Stimulated activated CD4-positive, alpha-beta T cell treated with anti-CD3 and anti-CD28 coated beads, Interleukin-4, amount 100 ng/mL, for 1 hour (primary cell): ENCODE results near the gene ATP6V1G3.

Experiments used
- DNase-seq: peaks from one replicate; pipeline ENCODE4 v3.0.0-alpha.2; 2020

Gene ATP6V1G3

DNA sequence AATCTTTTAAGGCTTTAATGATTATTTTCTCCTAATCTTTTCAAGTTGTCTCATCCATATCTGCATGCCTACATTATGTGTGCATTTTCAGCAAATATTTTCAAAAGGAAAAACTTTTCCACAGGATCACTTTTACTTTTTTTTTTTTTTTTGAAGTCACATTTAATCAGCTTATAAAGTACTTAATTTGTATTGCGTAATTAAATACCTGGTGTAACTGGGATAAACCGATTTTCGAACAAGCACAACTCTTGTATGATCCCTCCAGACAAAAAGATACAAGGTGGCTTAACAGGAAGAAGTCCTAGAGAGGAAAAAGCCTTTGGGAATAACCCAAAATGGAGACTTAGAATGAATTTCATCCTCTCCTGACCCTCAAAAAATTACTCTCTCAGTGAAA is 1.3 kb upstream of the ATP6V1G3 start:
- no peak for DNase-seq

DNA sequence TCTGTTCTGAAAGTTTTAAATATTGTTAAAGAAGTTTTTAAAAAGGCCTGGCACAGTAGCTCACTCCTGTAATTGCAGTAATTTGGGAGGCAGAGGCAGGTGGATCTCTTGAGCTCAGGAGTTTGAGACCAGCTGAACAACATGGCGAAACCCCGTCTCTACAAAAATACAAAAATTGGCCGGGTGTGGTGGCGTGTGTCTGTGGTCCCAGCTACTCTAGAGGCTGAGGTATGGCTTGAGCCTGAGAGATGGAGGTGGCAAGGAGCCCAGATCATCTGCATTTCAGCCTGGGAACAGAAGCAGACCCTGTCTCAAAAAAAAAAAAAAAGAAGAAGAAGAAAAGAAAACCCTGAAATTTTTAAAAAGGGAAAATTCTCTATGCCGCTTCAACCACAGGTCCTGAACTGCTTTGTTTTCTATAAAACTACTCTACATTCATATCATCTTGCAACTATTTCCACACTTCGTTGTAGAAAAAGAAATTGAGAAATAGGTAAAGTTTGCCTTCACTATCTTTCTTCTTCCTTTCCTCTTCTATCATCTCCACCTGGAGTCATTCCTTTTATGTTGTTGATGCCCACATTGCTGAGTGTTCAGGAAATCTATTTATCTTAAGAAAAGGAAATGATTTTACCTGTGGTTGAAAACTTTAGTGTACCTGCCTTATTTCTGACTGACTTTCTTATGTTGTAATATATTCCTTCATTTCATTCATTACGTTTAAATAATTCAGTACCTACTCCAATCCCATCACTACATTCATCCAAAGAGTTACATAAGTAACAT is 1.7 kb downstream of the ATP6V1G3 start:
- DNase-seq, result no peak

- no peak for DNase-seq
These were observed 4.8 kb downstream of the ATP6V1G3 start for GRCh38 chr1:198535631-198536030.

DNA sequence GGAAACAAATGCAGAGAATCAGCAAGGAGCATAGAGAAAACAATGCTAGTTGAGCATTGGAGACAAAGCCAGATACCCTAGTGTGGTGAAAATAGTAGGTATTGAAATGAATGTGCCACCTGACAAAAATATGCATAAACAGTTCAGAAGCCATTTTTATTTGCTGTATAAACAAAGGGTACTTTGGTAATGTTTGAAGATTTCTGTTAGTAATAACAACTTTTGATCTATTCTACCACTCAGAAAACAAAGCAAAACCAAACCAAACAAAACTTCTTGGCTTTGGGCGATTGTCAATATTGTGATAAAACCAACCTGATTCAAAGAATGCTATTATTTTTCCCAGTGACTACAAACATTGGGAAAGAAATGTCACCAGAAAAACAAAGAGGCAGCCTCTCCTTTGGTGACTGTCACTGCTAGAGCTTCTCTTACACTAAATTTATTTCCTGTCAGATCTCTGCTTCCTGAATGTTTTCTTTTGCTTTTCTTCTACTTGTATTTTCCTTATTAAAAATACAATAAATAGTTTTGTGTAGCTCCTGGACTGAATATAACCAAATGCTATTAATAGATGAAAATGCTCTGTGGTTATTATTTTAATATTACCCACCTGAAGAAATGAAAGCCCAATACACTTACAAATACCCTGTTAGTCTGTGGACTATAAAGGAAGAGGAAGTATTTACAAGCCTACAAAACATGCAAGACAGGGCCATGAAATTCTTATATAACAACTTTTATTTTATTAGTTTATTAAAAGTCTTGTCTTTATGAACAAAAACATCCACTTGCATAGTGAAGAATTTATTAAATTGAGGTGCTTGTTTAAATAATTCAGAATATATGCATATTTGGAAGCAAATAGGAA is 5.7 kb downstream of the ATP6V1G3 start:
- no peak for DNase-seq

GRCh38 chr1:198531891-198532290 is 8.6 kb downstream of the ATP6V1G3 start:
- no peak for DNase-seq

- DNase-seq, result no peak
These were observed 9.5 kb downstream of the ATP6V1G3 start for GRCh38 chr1:198530953-198531352.

- DNase-seq, result no peak
These were observed 11.1 kb downstream of the ATP6V1G3 start for GRCh38 chr1:198529414-198529813.

DNA sequence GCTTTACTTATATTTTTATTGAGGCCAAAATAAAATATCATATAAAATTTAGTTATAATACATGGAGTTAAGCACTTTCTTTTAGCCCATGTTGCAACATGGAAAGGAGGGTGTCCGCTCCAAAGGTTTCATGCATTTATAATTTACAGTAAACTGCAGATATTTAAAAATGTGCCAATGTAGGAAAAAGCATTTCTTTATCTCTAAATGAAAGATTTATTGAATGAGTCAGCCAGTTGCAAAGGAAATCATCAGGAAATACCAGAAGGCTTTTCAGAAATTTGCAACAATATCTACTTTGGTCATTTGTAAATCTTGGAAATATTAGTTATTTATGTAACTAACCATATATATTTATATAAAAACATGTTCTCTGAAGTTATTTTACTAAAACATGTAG is 12.1 kb downstream of the ATP6V1G3 start:
- no peak for DNase-seq

- no peak for DNase-seq
These were observed 15.9 kb downstream of the ATP6V1G3 start for GRCh38 chr1:198524556-198524955.

GRCh38 chr1:198524127-198524526 is 16.4 kb downstream of the ATP6V1G3 start:
- DNase-seq, result peak; percentile 19

- DNase-seq, result no peak
These were observed 17.1 kb downstream of the ATP6V1G3 start for GRCh38 chr1:198523182-198523950.

- no peak for DNase-seq
These were observed 19.8 kb downstream of the ATP6V1G3 start for GRCh38 chr1:198520524-198521254.

- DNase-seq, result no peak
These were observed 20.6 kb downstream of the ATP6V1G3 start for GRCh38 chr1:198519639-198520501.

- DNase-seq, result no peak
These were observed 22.8 kb downstream of the ATP6V1G3 start for GRCh38 chr1:198517623-198518199.

DNA sequence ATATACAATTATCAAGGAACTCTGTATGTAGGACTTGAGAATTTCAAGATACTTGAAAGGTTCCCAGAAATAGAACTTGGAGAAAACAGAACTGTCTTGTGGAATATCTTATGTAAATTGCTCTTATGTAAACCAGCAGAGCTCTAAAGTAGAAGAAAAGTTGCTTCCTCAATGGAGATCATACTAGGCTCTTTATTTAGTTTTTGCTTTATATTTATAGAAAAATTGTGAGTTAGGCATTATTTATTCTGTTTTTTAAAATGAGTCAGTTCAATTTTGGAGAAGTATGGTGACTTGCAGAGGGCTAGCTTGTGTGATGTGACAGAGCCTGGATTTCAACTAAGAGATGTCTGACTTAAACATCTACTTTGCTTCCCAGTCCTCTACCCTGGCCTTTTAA is 40.4 kb downstream of the ATP6V1G3 start:
- DNase-seq, result no peak

DNA sequence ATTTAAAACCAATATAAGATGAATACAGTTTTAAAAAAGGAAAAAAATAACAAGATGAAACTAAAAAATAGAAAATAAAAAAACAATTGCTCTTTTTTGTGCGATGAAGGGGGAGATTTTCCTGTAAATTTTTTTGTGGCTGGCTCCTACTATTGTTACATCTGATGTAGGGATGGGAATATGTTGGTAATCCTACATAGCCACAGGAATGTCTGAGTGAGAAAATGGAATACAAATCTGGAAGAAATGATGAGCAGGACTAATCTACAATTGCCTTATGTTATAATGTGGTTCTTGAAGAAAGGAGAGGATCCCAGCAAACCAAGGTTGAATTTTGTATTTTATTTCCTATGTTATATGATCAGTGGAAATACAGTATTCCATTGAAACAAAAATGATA is 40.9 kb downstream of the ATP6V1G3 start:
- DNase-seq, result no peak

DNA sequence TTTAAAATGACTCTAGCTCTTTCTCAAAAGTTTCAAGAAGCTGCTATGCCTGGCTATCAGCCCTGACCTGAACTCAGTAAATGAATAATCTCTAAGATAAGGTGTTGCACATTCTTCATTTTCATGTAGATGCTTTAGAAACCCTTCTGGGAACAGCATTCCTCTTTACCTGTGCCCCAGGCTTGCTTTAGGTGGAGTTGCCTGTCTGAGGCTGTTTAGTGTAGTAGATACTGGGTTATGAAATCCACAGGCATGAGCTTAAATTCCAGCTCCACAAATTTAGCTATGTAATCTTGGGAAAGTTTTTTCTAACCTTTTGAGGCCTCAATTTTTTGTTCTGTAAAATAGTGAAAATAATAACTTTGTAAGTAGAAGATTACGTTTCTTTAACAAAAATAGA is 41.6 kb downstream of the ATP6V1G3 start:
- DNase-seq, result no peak

- no peak for DNase-seq
These were observed 42.4 kb downstream of the ATP6V1G3 start for GRCh38 chr1:198498103-198498385.

- no peak for DNase-seq
These were observed 43.0 kb downstream of the ATP6V1G3 start for GRCh38 chr1:198497326-198498102.
